GM06990 (cell line): ENCODE results near the gene ARHGEF6.
A peak's percentile ranks its signal among the peaks of the same experiment; 100 is the strongest.

Source experiments
- DNase-seq: peaks from one replicate; pipeline ENCODE4 v3.0.0-alpha.2; 2011; ENCODE audit not compliant: insufficient read length; ENCODE audit errors: extremely low read depth
- H3K27me3 ChIP-seq: replicated peaks from 2 replicates; pipeline ENCODE4 v1.6.0; 2011; ENCODE audit warnings: low read length; ENCODE audit not compliant: control insufficient read depth, insufficient read depth
- H3K36me3 ChIP-seq: 2 replicates; pipeline ENCODE4 v1.5.1; 2011; ENCODE audit warnings: low read length; ENCODE audit not compliant: control insufficient read depth, insufficient read depth
- H3K4me3 ChIP-seq: replicated peaks from 2 replicates; pipeline ENCODE4 v1.5.1; 2011; ENCODE audit warnings: low read depth, mild to moderate bottlenecking, control low read depth, low read length
- CTCF ChIP-seq: IDR thresholded peaks from 2 replicates; pipeline ENCODE4 v1.5.1; 2011; ENCODE audit warnings: low read length, control low read depth, mild to moderate bottlenecking, inconsistent platforms; ENCODE audit not compliant: insufficient read depth, poor library complexity, severe bottlenecking

ARHGEF6 gene

GRCh38 chrX:136718091-136718490, 62.6 kb downstream of the ARHGEF6 start:
- Histone ChIP-seq H3K27me3 (no peaks in the 10 kb centered on the region), H3K4me3 (no peak overlapping the region), H3K36me3 (no peaks in the 10 kb centered on the region)
- TF ChIP-seq CTCF, result no peak
- no peak for DNase-seq

GRCh38 chrX:136714626-136715599, 65.8 kb downstream of the ARHGEF6 start:
- Histone ChIP-seq H3K36me3 (no peaks in the 10 kb centered on the region), H3K27me3 (no peaks in the 10 kb centered on the region), H3K4me3 (no peak overlapping the region; the same call in 1 of the 2 replicates)
- no peak for TF ChIP-seq CTCF
- no peak for DNase-seq

- Histone ChIP-seq H3K36me3 (no peaks in the 10 kb centered on the region), H3K27me3 (no peaks in the 10 kb centered on the region), H3K4me3 (no peak overlapping the region)
- no peak for TF ChIP-seq CTCF
- no peak for DNase-seq
These were observed 68.0 kb downstream of the ARHGEF6 start for GRCh38 chrX:136712650-136713310.

- peak; percentile 53 for TF ChIP-seq CTCF
- Histone ChIP-seq H3K27me3 (no peaks in the 10 kb centered on the region), H3K36me3 (no peaks in the 10 kb centered on the region), H3K4me3 (no peak overlapping the region)
- DNase-seq, result no peak
These were observed 69.6 kb downstream of the ARHGEF6 start for GRCh38 chrX:136711147-136711546.

GRCh38 chrX:136710325-136710951, 70.3 kb downstream of the ARHGEF6 start:
- H3K27me3 ChIP-seq, result no peaks in the 10 kb centered on the region

More at GRCh38 chrX:136710325-136710951, 70.3 kb downstream of the ARHGEF6 start:
- Histone ChIP-seq H3K36me3 (no peaks in the 10 kb centered on the region), H3K4me3 (no peak overlapping the region)
- TF ChIP-seq CTCF, result no peak
- no peak for DNase-seq
